GM21576 (cell line): ENCODE results near the gene TTC23.

Source experiments
- ATAC-seq: cut with Tn5 transposase; IDR thresholded peaks from one replicate; pipeline ENCODE4 v1.9.1; 2021; ENCODE audit warnings: mild to moderate bottlenecking, moderate library complexity; ENCODE audit not compliant: unreplicated experiment

TTC23 gene

DNA sequence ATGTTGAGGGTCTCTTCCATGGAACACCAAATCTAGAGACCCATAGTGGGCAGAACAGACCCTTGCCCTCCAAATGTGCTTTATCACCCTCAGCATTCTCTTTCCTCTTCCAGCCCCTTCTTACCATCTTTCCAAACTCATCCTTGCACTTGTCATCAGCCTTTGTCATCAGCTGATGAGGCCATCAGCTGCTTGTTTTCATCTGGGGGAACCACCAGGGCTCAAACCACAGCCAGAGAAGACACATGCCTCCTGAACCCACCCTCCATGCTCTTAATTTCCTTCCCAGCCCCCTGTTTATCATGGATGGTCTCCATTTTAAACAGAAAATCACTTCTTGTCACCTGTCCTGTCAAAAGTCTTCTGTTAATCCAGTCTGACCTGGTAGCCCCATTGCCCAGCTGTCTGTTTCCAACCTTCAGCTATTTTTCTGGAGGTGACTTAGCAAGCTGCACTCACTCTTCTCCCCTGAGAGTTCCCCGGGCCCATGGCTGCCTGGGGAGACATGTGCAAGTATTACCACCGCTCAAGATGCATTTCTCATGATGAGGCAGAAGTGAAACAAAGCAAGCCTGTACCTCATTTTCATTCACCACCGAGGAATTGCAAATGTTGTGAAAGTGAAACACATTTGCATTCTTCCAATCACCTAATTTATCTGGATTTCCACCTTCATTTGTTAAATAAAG, 159.2 kb downstream of the TTC23 start:
- peak; percentile 100 for ATAC-seq

- ATAC-seq, result no peak
These were observed 161.9 kb downstream of the TTC23 start for GRCh38 chr15:99087405-99087943.

DNA sequence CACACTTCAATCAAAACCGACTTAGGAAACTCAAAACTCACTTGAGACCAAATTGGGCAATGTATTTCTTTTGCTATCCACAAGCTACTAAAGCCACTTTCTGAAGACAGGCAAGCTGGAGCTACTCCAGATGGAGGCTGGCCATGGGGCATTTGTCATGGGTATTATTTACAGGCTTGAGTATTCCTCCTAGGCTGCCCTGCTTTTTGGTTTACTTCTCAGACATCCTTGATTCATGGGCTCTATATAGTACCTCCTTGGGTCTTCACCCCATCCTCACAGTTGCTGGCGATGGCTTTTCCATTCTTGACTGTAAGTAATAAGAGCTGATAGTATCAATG, 163.1 kb downstream of the TTC23 start:
- no peak for ATAC-seq
